Calu3 (cell line): ENCODE results near the gene ZNF574. TPM values are rescaled to one million over a fixed set of nuclear protein-coding genes. Genes with fewer than 3 reads are reported as not detected.
"Not testable (repeated sequence)": the region's sequence is repeated elsewhere in the genome, so short reads cannot be mapped to it uniquely, and the experiment has no call there.

Experiments
- BruUV-seq: library from RNA; stranded (reverse); fragments of 400-500 nt; replicated peaks from 2 replicates; lab custom pipeline; 2021; lab: Mats Ljungman, UMichigan
- CTCF ChIA-PET: fragments of 300-600 bp; sonication (Branson Sonifier 250); formaldehyde crosslinking; loops from one replicate; lab custom pipeline; 2022; ENCODE audit warnings: antibody characterized with exemption; lab: Charles Lee
- DNase-seq: peaks from one replicate; pipeline ENCODE4 v3.0.0; 2022
- H3K27ac Mint-ChIP-seq: one replicate; pipeline ENCODE4 v1.8.0; 2022; ENCODE audit warnings: mixed read lengths; ENCODE audit not compliant: unreplicated experiment
- H3K27me3 Mint-ChIP-seq: one replicate; pipeline ENCODE4 v1.8.0; 2022; ENCODE audit warnings: mixed read lengths; ENCODE audit not compliant: unreplicated experiment
- H3K36me3 Mint-ChIP-seq: one replicate; pipeline ENCODE4 v1.8.0; 2022; ENCODE audit warnings: mild to moderate bottlenecking, moderate library complexity, mixed read lengths; ENCODE audit not compliant: insufficient read depth, unreplicated experiment
- H3K4me1 Mint-ChIP-seq: one replicate; pipeline ENCODE4 v1.8.0; 2022; ENCODE audit warnings: mild to moderate bottlenecking, low read depth, mixed read lengths; ENCODE audit not compliant: unreplicated experiment
- H3K4me3 Mint-ChIP-seq: one replicate; pipeline ENCODE4 v1.8.0; 2022; ENCODE audit warnings: mild to moderate bottlenecking, low read depth, moderate library complexity, mixed read lengths; ENCODE audit not compliant: unreplicated experiment
- H3K9me3 Mint-ChIP-seq: one replicate; pipeline ENCODE4 v1.8.0; 2022; ENCODE audit warnings: low read depth, mixed read lengths; ENCODE audit not compliant: unreplicated experiment
- CTCF ChIP-seq: fragments of 200-600 bp; IDR thresholded peaks from one replicate; pipeline ENCODE4 v1.8.0; 2022; ENCODE audit warnings: antibody characterized with exemption; ENCODE audit not compliant: unreplicated experiment
- intact Hi-C: fragments of 100-400 bp; cut with micrococcal nuclease; formaldehyde crosslinking; loops from one replicate; pipeline ENCODE4 v1.10.0; 2022; ENCODE audit not compliant: unreplicated experiment
- total RNA-seq: library from RNA; stranded (reverse); gene quantifications from 2 replicates; pipeline ENCODE4 v1.2.3, GENCODE V29; 2022

ZNF574 gene
- total RNA-seq, 1 experiment from 2014 or later = 22.0 TPM

DNA sequence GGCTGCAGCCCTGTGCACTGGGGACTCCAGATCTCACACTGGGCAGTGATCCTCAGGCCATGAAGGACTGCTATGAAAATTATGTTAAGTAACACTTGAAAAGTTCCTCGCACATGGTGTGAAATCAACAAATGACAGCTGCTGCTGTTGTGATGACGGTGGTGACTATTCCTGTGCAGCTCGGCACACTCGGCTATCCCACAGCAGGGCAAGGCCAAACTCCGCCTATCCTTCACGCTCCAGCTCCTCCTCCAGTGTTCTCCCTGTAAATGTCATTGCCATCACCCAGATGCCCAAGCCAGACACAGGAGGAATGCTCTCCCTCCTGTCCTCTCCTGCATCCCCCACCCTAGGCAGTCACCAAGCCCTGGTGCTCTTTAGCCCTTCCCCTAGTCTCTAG lies 37.3 kb upstream of the ZNF574 start:
- Mint-ChIP-seq H3K9me3 (no peaks in the 10 kb centered on the region), H3K36me3 (peaks cover 5% of the 10 kb centered on the region), H3K4me3 (no peak overlapping the region), H3K27ac (no peak overlapping the region), H3K4me1 (peaks cover 9% of the 10 kb centered on the region), H3K27me3 (peaks cover 28% of the 10 kb centered on the region)
- intact Hi-C loops = no loop called here
- BruUV-seq = no TSS peak
- CTCF ChIA-PET = no interaction called here
- TF ChIP-seq CTCF = no peak
- DNase-seq = no peak

- intact Hi-C loops = no loop called here
- Mint-ChIP-seq H3K27ac (no peak overlapping the region), H3K36me3 (no peaks in the 10 kb centered on the region), H3K9me3 (no peaks in the 10 kb centered on the region), H3K4me1 (no peaks in the 10 kb centered on the region), H3K4me3 (no peak overlapping the region), H3K27me3 (peaks cover 31% of the 10 kb centered on the region)
- no peak for TF ChIP-seq CTCF
- CTCF ChIA-PET = no interaction called here
- BruUV-seq = no TSS peak
- DNase-seq = no peak
These were observed 35.9 kb upstream of the ZNF574 start for GRCh38 chr19:42040031-42040430.

DNA sequence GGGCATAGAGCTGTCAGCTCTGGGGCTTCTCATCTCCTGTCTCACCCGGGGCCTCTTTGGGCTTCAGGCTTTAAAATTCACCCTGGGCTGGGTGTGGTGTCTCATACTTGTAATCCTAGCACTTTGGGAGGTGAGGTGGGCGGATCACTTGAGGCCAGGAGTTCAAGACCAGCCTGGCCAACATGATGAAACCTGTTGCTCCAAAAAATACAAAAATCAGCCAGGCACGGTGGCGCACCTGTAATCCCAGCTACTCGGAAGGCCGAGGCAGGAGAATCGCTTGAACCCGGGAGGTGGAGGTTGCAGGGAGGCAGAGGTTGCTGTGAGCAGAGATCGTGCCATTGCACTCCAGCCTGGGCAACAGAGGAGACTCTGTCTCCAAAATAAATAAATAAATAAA lies 35.5 kb upstream of the ZNF574 start:
- H3K36me3 Mint-ChIP-seq, H3K27ac Mint-ChIP-seq, BruUV-seq, H3K9me3 Mint-ChIP-seq, DNase-seq, intact Hi-C loops, H3K4me3 Mint-ChIP-seq, H3K4me1 Mint-ChIP-seq, CTCF ChIA-PET: not testable (repeated sequence)
- peaks cover 34% of the 10 kb centered on the region for H3K27me3 Mint-ChIP-seq

DNA sequence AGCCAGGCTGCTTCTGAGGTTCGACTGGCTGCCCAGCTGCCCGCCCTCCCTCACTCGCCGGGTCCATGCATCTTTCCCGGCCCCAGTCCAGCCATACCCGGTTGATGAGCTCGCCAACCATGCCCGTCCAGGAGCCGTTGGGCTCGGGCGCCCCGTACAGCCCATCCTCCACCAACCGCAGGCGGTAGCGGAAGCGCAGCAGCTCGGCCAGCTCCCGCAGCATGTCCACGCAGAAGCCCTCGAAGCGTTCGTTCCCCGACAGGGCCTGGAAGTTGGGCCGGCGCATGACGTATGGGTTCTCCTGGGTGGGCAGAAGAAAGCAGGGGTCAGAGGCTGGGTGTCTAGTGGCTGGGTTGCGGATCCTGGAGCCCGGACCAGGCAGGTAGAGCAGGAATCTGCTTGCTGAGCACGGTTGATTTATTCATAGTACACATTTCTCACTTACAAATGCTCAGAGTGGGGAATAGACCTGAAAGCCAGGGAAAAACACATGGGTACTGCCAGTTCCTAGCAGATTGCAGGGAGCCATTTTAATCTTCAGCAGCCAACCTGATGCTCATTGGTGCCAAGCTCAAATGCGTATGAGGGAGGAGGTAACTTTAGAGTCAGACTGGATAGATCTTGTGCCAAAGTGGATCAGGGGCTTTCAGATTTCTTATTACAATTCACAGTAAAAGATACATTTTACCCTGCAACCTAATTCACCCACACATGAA lies 33.4 kb upstream of the ZNF574 start:
- Mint-ChIP-seq H3K9me3 (no peaks in the 10 kb centered on the region), H3K36me3 (no peaks in the 10 kb centered on the region), H3K4me3 (no peak overlapping the region), H3K27me3 (peaks cover 44% of the 10 kb centered on the region), H3K27ac (no peak overlapping the region), H3K4me1 (no peaks in the 10 kb centered on the region)
- no TSS peak for BruUV-seq
- CTCF ChIA-PET = interaction anchor here (0.6 to 1.1 kb wide), 2 partner anchors 10 to 586 kb away, joined by 3 to 4 read pairs; no protein-coding TSS in a partner anchor
- no peak for DNase-seq
- intact Hi-C loops = no loop called here
- no peak for TF ChIP-seq CTCF

DNA sequence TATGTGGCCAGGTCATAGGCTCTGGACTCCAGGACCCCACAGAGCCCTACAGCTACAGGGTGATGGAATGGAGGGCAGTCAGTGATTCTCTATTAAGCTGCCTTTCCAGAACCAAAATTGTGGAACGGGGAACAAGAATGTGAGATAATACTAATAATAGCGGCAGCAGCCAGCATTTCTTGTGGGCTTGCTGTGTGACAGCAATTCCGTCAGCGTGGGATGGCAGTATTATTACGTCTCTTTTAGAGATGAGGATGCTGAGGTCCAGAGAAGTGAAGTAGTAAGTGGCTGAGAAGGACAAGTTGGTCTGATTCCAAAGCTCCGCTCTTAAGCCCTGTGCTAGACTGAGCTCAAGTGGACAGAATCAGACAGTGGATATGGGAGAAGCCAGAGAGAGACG lies 30.4 kb upstream of the ZNF574 start:
- H3K4me3 Mint-ChIP-seq = no peak overlapping the region
- H3K27me3 Mint-ChIP-seq = peaks cover 44% of the 10 kb centered on the region
- intact Hi-C loops = no loop called here
- BruUV-seq = no TSS peak
- H3K36me3 Mint-ChIP-seq = no peaks in the 10 kb centered on the region
- H3K9me3 Mint-ChIP-seq = no peaks in the 10 kb centered on the region
- H3K27ac Mint-ChIP-seq = no peak overlapping the region
- DNase-seq = no peak
- H3K4me1 Mint-ChIP-seq = peaks cover 10% of the 10 kb centered on the region
- CTCF ChIA-PET = interaction anchor here (1.2 kb wide), 1 partner anchor 11 kb away, joined by 4 read pairs; no protein-coding TSS in a partner anchor
- no peak for TF ChIP-seq CTCF
